WTC11 (cell line): ENCODE results near the gene RAB15.

Source experiments
- AFF4 ChIP-seq: sonication (generic); formaldehyde crosslinking; IDR thresholded peaks from 2 replicates; pipeline ENCODE4 v1.8.1; 2023; ENCODE audit warnings: mild to moderate bottlenecking, missing genetic modification reagents, borderline replicate concordance
- ARID4B ChIP-seq: sonication (generic); formaldehyde crosslinking; IDR thresholded peaks from 2 replicates; pipeline ENCODE4 v1.8.0; 2023; ENCODE audit warnings: missing genetic modification reagents, mild to moderate bottlenecking, borderline replicate concordance
- ATF3 ChIP-seq: sonication (generic); formaldehyde crosslinking; conservative IDR thresholded peaks from 2 replicates; pipeline ENCODE4 v1.8.1; 2022; ENCODE audit warnings: mild to moderate bottlenecking, missing genetic modification reagents
- CREB1 ChIP-seq: sonication (generic); formaldehyde crosslinking; IDR thresholded peaks from 2 replicates; pipeline ENCODE4 v1.8.0; 2023; ENCODE audit warnings: mild to moderate bottlenecking, missing genetic modification reagents
- CTCF ChIP-seq: fragments of 200-600 bp; IDR thresholded peaks from 2 replicates; pipeline ENCODE4 v1.8.0; 2022; ENCODE audit warnings: antibody characterized with exemption
- FOXJ3 ChIP-seq: sonication (generic); formaldehyde crosslinking; IDR thresholded peaks from 2 replicates; pipeline ENCODE4 v1.9.0; 2021; ENCODE audit warnings: missing genetic modification reagents, mild to moderate bottlenecking, borderline replicate concordance
- GABPB1 ChIP-seq: sonication (generic); formaldehyde crosslinking; IDR thresholded peaks from 2 replicates; pipeline ENCODE4 v1.8.1; 2023; ENCODE audit warnings: mild to moderate bottlenecking, missing genetic modification reagents
- IRF2 ChIP-seq: sonication (generic); formaldehyde crosslinking; IDR thresholded peaks from 2 replicates; pipeline ENCODE4 v1.8.0; 2022; ENCODE audit warnings: low read depth, missing genetic modification reagents, borderline replicate concordance
- MAX ChIP-seq: sonication (generic); formaldehyde crosslinking; IDR thresholded peaks from 2 replicates; pipeline ENCODE4 v1.8.0; 2022; ENCODE audit warnings: mild to moderate bottlenecking, missing genetic modification reagents
- NR3C1 ChIP-seq: sonication (generic); formaldehyde crosslinking; conservative IDR thresholded peaks from 2 replicates; pipeline ENCODE4 v1.8.1; 2023; ENCODE audit warnings: low read depth, mild to moderate bottlenecking, missing genetic modification reagents
- STAT6 ChIP-seq: sonication (generic); formaldehyde crosslinking; conservative IDR thresholded peaks from 2 replicates; pipeline ENCODE4 v1.8.1; 2023; ENCODE audit warnings: mild to moderate bottlenecking, low read depth, missing genetic modification reagents, moderate library complexity
- TCF7 ChIP-seq: sonication (generic); formaldehyde crosslinking; IDR thresholded peaks from 2 replicates; pipeline ENCODE4 v1.8.0; 2022; ENCODE audit warnings: mild to moderate bottlenecking, low read depth, missing genetic modification reagents, moderate library complexity
- ZBTB43 ChIP-seq: sonication (generic); formaldehyde crosslinking; IDR thresholded peaks from 2 replicates; pipeline ENCODE4 v1.8.1; 2023; ENCODE audit warnings: mild to moderate bottlenecking, missing genetic modification reagents

GRCh38 chr14:65002586-65003210 lies 30.6 kb upstream of the RAB15 start:
- no peak for TF ChIP-seq GABPB1
- no peak for TF ChIP-seq IRF2
- TF ChIP-seq NR3C1 (CRISPR knock-in tag), result no peak
- TF ChIP-seq ARID4B (CRISPR knock-in tag), result no peak
- TF ChIP-seq AFF4 (CRISPR knock-in tag), result no peak
- TF ChIP-seq CTCF, result no peak
- no peak for TF ChIP-seq ZBTB43 (CRISPR knock-in tag)
- TF ChIP-seq TCF7 (CRISPR knock-in tag), result no peak
- TF ChIP-seq CREB1 (CRISPR knock-in tag), result no peak
- TF ChIP-seq STAT6, result no peak
- TF ChIP-seq ATF3 (CRISPR knock-in tag), result no peak
- no peak for TF ChIP-seq MAX (CRISPR knock-in tag)
- TF ChIP-seq FOXJ3, result no peak
